Tongue (tissue), 2 donors: ENCODE results near the gene UBE4A. TPM values are rescaled to one million over a fixed set of nuclear protein-coding genes. Genes with fewer than 3 reads are reported as not detected.
A peak's percentile ranks its signal among the peaks of the same experiment; 100 is the strongest.

Experiments
- DNase-seq: peaks from one replicate; pipeline ENCODE4 v3.0.0-alpha.2; 2015
- total RNA-seq: library from RNA; depleted of rRNA; stranded (reverse); fragments of >200 nt; gene quantifications from one replicate; pipeline ENCODE4 v1.2.3, GENCODE V29; 2014

UBE4A gene
- 34.8 TPM for total RNA-seq

DNA sequence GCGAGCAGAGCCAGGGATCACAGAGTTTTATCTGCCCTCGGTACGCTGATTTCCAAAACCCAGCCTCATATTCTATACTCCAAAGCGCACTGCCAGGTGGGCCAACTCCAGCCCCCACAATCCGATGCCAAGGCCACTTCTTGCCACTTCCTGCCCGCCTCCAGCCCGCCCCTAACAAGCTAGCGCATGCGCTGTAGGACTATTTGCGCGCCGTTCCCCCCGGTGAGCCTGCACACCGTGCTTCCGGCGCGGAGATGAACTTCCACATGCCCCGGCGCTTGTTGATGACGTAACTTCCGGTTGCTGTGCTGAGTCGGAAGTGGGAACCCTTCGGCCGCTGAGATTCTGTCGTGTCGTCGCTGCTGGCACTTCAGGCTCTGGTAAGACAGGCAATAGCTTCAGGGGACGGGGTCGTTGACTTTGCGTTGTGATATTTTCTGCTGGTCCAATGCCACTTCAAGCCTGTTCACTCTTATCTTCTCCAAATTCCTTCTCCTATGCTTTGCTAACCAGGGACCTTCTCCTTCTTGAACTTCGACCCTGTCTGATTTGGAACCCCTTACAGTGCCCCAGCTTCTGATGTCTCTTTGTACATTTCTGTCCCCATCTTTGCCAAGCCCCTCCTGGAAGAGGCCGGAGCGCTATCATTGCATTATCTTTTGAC is at the start of gene UBE4A:
UBE4A (plus strand) TSS at position 306 of the 664 bp plus-strand sequence. CDS start 5,481 bp downstream, outside the sequence.
- peak; percentile 98 for DNase-seq

- DNase-seq, result no peak
Measured at GRCh38 chr11:118310271-118310670, 49.1 kb upstream of the UBE4A start.

DNA sequence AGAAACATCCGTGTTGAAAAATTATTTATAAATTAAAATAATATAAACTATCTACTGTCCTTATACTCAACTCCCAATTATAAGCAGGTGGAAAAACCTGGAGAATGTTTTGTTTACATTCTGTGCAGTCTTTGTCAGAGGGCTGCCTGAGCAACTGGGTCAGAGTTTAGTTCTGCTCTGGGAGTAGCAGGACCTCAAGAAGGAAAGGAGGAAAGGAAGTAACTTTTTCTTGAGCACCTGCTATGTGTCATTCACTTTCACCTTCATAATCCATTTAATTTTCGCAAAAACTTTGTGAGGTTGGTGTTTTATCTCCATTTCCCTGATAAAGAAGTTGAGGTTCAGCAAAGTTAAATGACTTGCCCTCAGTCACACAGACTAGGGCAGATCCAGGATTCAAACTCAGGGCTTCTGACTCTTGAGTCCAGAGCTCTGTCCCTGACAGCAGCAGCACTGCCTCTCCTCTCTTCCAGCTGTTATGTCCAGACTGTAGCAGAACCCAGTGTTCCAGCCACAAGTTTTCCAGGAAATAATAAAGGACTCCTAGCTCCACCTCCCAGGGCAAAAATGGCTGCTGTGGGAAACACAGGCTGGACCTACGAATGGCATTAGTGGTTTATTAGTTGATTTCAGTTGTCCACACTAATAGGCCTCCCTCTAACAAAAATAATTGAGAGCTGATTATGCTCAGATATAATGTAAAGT is 48.5 kb upstream of the UBE4A start:
- DNase-seq, result no peak

- DNase-seq, result no peak
Measured at GRCh38 chr11:118311518-118311917, 47.9 kb upstream of the UBE4A start.

DNA sequence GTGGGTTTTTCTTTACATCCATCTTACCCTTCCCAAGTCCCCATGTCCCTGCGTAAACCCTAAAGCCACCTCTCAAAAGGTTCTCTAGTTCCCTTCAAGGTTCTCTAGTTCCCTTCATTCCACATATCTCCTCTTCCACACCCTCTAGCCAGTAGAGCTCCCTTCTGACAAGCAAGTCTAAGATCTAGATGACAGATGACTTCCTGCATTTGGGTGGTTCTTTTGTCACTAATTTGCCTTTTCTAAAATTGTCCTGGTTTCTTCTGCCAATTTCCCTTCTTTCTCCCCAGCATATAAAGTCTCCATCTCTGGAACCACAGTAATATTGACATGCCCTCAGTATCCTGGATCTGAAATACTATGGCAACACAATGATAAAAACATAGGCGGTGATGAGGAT is 47.1 kb upstream of the UBE4A start:
- no peak for DNase-seq

GRCh38 chr11:118313242-118313641 is 46.2 kb upstream of the UBE4A start:
- no peak for DNase-seq

GRCh38 chr11:118314988-118315411 is 44.4 kb upstream of the UBE4A start:
- DNase-seq, result peak; percentile 34

DNA sequence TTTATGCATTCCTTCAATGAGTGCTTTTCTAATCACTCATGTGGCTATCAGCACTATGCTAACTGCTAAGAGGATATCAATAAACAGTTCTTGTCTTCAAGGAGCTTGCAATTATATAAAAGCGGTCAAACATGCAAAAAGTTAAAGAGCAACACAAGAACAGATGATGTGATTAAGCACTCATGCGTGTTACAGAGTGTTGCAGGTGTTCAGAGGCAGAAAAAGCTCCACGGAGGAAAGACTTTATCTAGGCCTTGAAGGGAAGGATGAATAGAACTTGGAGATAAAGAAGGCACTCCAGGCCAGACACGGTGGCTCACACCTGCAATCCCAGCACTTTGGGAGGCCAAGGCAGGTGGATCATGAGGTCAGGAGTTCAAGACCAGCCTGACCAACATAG is 41.3 kb upstream of the UBE4A start:
- no peak for DNase-seq

DNA sequence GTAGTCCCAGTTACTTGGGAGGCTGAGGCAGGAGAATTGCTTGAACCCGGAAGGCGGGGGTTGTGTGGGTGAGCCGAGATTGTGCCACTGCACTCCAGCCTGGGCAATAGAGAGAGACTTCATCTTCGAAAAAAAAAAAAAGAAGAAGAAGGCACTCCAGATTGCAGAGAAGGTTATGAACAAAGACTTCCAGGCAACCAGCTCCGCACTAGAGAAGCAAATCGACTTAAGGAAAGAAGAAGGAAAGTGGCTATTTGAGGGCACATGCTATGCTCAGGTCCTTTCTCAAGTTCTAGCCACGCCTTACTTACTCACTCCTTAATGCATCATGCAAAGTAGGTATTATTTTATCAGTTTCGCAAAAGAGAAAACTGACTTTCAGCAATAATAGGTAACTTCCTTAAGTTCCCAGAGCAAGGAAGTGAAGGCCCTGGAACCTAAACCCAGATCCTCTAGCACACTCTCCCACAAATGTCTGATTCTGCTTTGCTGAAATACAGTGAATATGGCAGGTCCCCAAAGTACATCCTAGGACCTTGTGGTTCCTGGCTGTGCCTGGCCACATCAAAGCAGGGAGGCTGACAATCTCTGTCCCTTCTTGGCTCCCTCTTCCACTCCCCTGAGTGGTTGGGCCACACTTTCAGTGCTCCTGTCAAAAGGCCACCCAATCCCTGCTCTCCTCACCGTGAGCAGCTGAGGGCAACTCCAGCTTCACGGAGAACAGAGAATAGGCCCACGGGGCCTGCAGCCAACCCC is 40.6 kb upstream of the UBE4A start:
- no peak for DNase-seq

DNA sequence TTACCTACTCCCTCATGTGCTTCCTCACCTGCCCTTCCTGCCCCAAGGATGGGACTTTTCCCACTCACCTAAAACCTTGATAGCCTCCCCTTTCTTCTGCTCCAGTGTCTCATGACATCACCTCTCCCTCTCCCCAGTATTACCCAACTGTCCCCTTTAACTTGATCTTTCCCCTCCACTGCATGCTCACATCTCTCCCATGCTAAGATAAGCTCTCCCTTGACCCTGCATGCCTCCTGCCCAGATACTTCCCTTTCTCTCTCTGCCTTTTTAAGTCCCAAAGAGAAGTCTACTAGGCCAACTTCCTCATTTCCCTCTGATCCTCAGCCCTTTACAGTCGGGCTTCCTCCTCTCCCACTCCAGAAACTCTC is 40.1 kb upstream of the UBE4A start:
- no peak for DNase-seq

DNA sequence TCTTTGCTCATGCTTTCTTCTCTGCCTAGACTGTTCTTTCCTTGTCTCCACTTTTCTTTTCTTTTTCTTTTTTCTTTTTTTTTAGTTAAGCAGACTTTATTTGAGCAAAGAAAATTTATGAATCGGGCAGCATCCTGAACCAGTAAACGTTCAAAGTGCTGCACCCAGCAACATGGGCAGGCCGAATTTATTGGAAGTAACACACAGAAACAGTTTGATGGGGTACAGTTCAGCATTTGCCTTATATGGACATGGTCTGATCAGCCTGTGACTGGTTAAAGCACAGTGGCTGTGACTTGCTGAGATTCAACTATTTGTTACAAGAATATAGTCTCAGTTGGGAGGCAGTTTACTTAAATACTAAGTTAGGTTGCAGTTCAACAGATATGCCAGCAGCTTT is 38.9 kb upstream of the UBE4A start:
- no peak for DNase-seq

- DNase-seq, result peak; percentile 8
Measured at GRCh38 chr11:118321386-118322082, 37.9 kb upstream of the UBE4A start.

DNA sequence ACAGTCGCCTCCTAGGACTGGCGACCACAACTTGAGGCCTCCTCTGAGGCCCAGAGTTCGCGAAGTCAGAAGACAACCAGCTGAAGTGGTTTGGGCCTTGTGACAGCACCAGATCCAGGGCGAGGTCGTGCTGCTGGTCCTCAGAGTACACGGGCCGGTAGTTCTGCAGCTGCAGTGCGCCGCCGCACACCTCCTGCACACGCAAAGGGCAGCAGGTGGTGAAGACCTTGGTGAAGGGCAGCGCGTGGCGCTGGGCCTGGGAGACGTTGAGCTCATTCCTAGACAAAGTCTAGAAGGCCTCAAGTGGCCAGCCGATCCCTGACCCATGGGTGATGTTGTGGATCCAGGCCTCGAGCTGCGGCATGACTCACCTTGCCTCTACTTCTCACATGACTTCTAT is 36.7 kb upstream of the UBE4A start:
- DNase-seq, result no peak

- DNase-seq, result no peak
Measured at GRCh38 chr11:118325283-118325682, 34.1 kb upstream of the UBE4A start.

DNA sequence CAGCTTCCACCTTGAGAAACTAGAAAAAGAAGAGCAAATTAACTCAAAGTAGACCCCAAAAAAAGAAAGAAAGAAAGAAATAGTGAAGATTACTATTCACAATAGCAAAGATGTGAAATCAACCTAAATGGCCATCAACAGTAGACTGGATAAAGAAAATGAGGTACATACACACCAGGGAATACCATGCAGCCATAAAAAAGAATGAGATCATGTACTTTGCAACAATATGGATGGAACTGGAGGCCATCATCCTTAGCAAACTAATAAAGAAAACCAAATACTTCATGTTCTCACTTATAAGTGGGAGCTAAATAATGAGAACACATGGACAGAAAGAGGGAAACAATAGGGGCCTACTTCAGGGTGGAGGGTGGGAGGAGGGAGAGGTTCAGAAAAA is 30.7 kb upstream of the UBE4A start:
- DNase-seq, result no peak

- DNase-seq, result no peak
Measured at GRCh38 chr11:118334745-118335144, 24.7 kb upstream of the UBE4A start.

GRCh38 chr11:118338637-118339061 is 20.8 kb upstream of the UBE4A start:
- DNase-seq, result peak; percentile 25

DNA sequence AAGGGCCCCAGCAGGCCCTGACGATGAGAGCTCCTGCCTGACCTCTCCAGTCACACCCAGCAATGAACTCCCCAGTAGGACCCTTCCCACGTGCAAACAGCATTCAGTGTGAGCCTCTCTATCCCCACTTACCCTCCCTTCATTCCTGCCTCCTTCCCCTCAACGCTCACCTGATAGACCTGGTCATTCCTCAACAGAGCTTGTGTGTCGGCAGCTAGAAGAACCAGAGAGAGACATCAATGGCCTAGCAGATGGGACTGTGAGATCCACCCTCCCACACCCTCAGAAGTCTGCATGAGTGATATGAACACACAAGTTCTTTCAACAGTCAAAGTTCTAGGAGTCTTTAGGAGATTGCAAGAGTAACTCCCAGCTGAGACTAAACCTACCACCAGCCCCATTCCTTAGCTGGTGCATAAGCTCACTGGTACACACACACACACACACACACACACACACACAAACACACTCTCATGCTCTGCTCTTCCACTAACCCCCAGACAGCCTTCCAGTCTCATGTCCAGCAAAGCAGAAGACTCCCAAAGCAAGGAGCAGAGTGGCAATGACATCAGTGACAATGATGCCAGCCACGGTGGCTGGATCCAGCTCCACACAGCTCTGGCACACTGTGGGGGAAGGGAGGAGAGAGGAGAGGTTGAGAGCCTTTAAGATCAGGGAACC is 20.0 kb upstream of the UBE4A start:
- no peak for DNase-seq

DNA sequence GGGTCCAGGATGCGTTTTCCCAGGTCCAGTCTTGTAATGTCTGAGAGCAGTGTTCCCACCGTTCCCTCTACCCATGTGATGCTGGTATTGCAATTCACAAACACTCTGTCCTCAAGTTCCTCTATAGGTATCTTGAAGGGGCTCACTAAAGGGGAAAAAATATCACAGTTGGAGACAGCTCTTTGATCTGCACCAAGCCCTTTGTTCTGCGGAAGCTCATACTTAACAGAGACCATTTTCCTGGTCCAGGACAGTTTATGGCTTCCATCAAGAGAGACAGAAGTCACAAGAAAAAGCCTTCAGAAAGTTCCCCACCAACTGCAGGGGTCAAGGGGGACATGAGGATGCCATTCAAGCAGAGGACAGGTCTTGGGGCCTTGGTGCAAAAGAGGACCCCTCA is 19.0 kb upstream of the UBE4A start:
- DNase-seq, result no peak

- no peak for DNase-seq
Measured at GRCh38 chr11:118341261-118341660, 18.1 kb upstream of the UBE4A start.

- no peak for DNase-seq
Measured at GRCh38 chr11:118341815-118342489, 17.4 kb upstream of the UBE4A start.
